Caco-2 (cell line): ENCODE data around the gene CDC34. TPM values are rescaled to one million over a fixed set of nuclear protein-coding genes. Genes with fewer than 3 reads are reported as not detected.
A peak's percentile ranks its signal among the peaks of the same experiment; 100 is the strongest.

Experiments used
- BruUV-seq: library from RNA; stranded (reverse); fragments of 400-500 nt; replicated peaks from 2 replicates; lab custom pipeline; 2021; lab: Mats Ljungman, UMichigan
- CTCF ChIA-PET: fragments of 300-600 bp; sonication (Branson Sonifier 250); formaldehyde crosslinking; loops from one replicate; lab custom pipeline; 2022; ENCODE audit warnings: antibody characterized with exemption; lab: Charles Lee
- POLR2A ChIA-PET: fragments of 300-600 bp; sonication (Branson Sonifier 250); formaldehyde crosslinking; loops from one replicate; lab custom pipeline; 2022; ENCODE audit warnings: antibody characterized with exemption; lab: Charles Lee
- DNase-seq, 2 experiments: peaks; one replicate each; pipeline versions ENCODE4 v3.0.0 to v3.0.0-alpha.2; 2020 to 2022
- H3K27me3 ChIP-seq: replicated peaks from 2 replicates; pipeline ENCODE4 v1.6.0; 2011; ENCODE audit warnings: low read length; ENCODE audit not compliant: control insufficient read depth, insufficient read depth
- H3K36me3 ChIP-seq: 2 replicates; pipeline ENCODE4 v1.5.1; 2011; ENCODE audit warnings: low read length; ENCODE audit not compliant: control insufficient read depth, insufficient read depth
- H3K4me1 ChIP-seq: fragments of 250-450 bp; sonication (Bioruptor Pico); 2 replicates; pipeline ENCODE4 v1.5.1; 2020; ENCODE audit warnings: mild to moderate bottlenecking
- H3K4me3 ChIP-seq: 2 replicates; pipeline ENCODE4 v1.5.1; 2011; ENCODE audit warnings: low read depth, mild to moderate bottlenecking, control low read depth, low read length
- H3K9me3 ChIP-seq: fragments of 250-450 bp; sonication (Bioruptor Pico); 2 replicates; pipeline ENCODE4 v1.5.1; 2020; ENCODE audit warnings: mild to moderate bottlenecking, moderate library complexity
- H3K27ac Mint-ChIP-seq: one replicate; pipeline ENCODE4 v1.8.0; 2022; ENCODE audit warnings: mixed read lengths; ENCODE audit not compliant: unreplicated experiment
- H3K27me3 Mint-ChIP-seq: one replicate; pipeline ENCODE4 v1.8.0; 2022; ENCODE audit warnings: mixed read lengths; ENCODE audit not compliant: insufficient read depth, unreplicated experiment
- H3K36me3 Mint-ChIP-seq: one replicate; pipeline ENCODE4 v1.8.0; 2022; ENCODE audit warnings: mild to moderate bottlenecking, mixed read lengths; ENCODE audit not compliant: insufficient read depth, unreplicated experiment
- H3K4me1 Mint-ChIP-seq: one replicate; pipeline ENCODE4 v1.8.0; 2022; ENCODE audit warnings: low read depth, mixed read lengths; ENCODE audit not compliant: unreplicated experiment
- H3K4me3 Mint-ChIP-seq: one replicate; pipeline ENCODE4 v1.8.0; 2022; ENCODE audit warnings: mild to moderate bottlenecking, moderate library complexity, mixed read lengths; ENCODE audit not compliant: unreplicated experiment
- H3K9me3 Mint-ChIP-seq: one replicate; pipeline ENCODE4 v1.8.0; 2022; ENCODE audit warnings: mixed read lengths; ENCODE audit not compliant: unreplicated experiment
- CTCF ChIP-seq, 2 experiments: fragments of 200-600 bp in 1 of 2; IDR thresholded peaks; 1 replicate in 1 of 2; 2 replicates in 1 of 2; pipeline versions ENCODE4 v1.5.1 to v1.8.0; 2011 to 2022; ENCODE audit warnings: antibody characterized with exemption in 1 of 2, control low read depth in 1 of 2, inconsistent platforms in 1 of 2, low read depth in 1 of 2, low read length in 1 of 2, mild to moderate bottlenecking in 1 of 2, moderate library complexity in 1 of 2; ENCODE audit not compliant: insufficient read depth in 1 of 2, severe bottlenecking in 1 of 2, unreplicated experiment in 1 of 2
- intact Hi-C: fragments of 100-400 bp; cut with micrococcal nuclease; formaldehyde crosslinking; loops from one replicate; pipeline ENCODE4 v1.10.0; 2022; ENCODE audit not compliant: unreplicated experiment
- total RNA-seq: library from RNA; stranded (reverse); gene quantifications from 2 replicates; pipeline ENCODE4 v1.2.3, GENCODE V29; 2022

Gene CDC34
- total RNA-seq, 1 experiment from 2014 or later, result 129 TPM

GRCh38 chr19:574658-575526, 43.3 kb downstream of the CDC34 start:
- intact Hi-C loops, result loop anchor here (5.0 kb wide), 1 partner anchor 43 kb away; the partner anchor contains the start of gene CDC34
- ChIA-PET CTCF (interaction anchor here (0.6 kb wide), 1 partner anchor 190 kb away, joined by 3 read pairs; no protein-coding TSS in a partner anchor), POLR2A (interaction anchor here (0.6 to 0.7 kb wide), 2 partner anchors 9 to 178 kb away, joined by 5 to 6 read pairs; no protein-coding TSS in a partner anchor)
- no peak for TF ChIP-seq CTCF (IDR thresholded peaks at IDR 0.05; ENCODE audit: insufficient read depth in 1 of 2, low read depth in 1 of 2, low read length in 1 of 2, severe bottlenecking in 1 of 2, unreplicated experiment in 1 of 2)
- H3K27ac Mint-ChIP-seq, result peak overlapping the region; percentile 61
- Histone ChIP-seq H3K36me3 (no peaks in the 10 kb centered on the region; the same call in 1 of the 2 replicates), H3K27me3 (no peaks in the 10 kb centered on the region), H3K4me3 (no peak overlapping the region), H3K9me3 (no peaks in the 10 kb centered on the region), H3K4me1 (peaks cover 18% of the 10 kb centered on the region)
- no peaks in the 10 kb centered on the region for H3K9me3 Mint-ChIP-seq
- H3K36me3 Mint-ChIP-seq, result peaks cover 65% of the 10 kb centered on the region
- no peak for DNase-seq
- no peaks in the 10 kb centered on the region for H3K27me3 Mint-ChIP-seq
- H3K4me1 Mint-ChIP-seq, result peaks cover 13% of the 10 kb centered on the region
- H3K4me3 Mint-ChIP-seq, result peak overlapping the region; percentile 53
- no TSS peak for BruUV-seq

GRCh38 chr19:575527-576506, 44.3 kb downstream of the CDC34 start:
- Histone ChIP-seq H3K27me3 (no peaks in the 10 kb centered on the region), H3K36me3 (no peaks in the 10 kb centered on the region; the same call in 1 of the 2 replicates), H3K4me3 (no peak overlapping the region), H3K9me3 (no peaks in the 10 kb centered on the region), H3K4me1 (peaks cover 14% of the 10 kb centered on the region)
- no peak for TF ChIP-seq CTCF (IDR thresholded peaks at IDR 0.05; ENCODE audit: insufficient read depth in 1 of 2, low read depth in 1 of 2, low read length in 1 of 2, severe bottlenecking in 1 of 2, unreplicated experiment in 1 of 2)
- ChIA-PET POLR2A (interaction anchor here (0.7 kb wide), 1 partner anchor 10 kb away, joined by 6 read pairs; no protein-coding TSS in a partner anchor), CTCF (no interaction called here)
- BruUV-seq, result no TSS peak
- no peaks in the 10 kb centered on the region for H3K9me3 Mint-ChIP-seq
- DNase-seq, result no peak
- H3K27me3 Mint-ChIP-seq, result no peaks in the 10 kb centered on the region
- H3K27ac Mint-ChIP-seq, result no peak overlapping the region
- intact Hi-C loops, result no loop called here
- no peak overlapping the region for H3K4me3 Mint-ChIP-seq
- peaks cover 64% of the 10 kb centered on the region for H3K36me3 Mint-ChIP-seq
- H3K4me1 Mint-ChIP-seq, result peaks cover 12% of the 10 kb centered on the region
